NT2/D1 (cell line): ENCODE results near the gene FRYL.

Source experiments
- SUZ12 ChIP-seq: IDR thresholded peaks from 2 replicates; pipeline ENCODE4 v1.6.1; 2011; ENCODE audit not compliant: insufficient read length, insufficient read depth; ENCODE audit errors: extremely low read depth
- YY1 ChIP-seq: IDR thresholded peaks from 2 replicates; pipeline ENCODE4 v1.6.1; 2011; ENCODE audit not compliant: insufficient read length, insufficient read depth
- ZNF274 ChIP-seq: IDR thresholded peaks from 2 replicates; pipeline ENCODE4 v1.6.1; 2011; ENCODE audit warnings: mild to moderate bottlenecking, low read depth, low read length

GRCh38 chr4:48635310-48635709 is 144.8 kb downstream of the FRYL start:
- TF ChIP-seq ZNF274 = no peak
- no peak for TF ChIP-seq SUZ12
- no peak for TF ChIP-seq YY1
